SK-N-MC (cell line): ENCODE results near the gene FRMD4A.

Source experiments
- DNase-seq: peaks from one replicate; pipeline ENCODE4 v3.0.0-alpha.2; 2011; ENCODE audit warnings: low read depth, low spot score
- H3K27ac ChIP-seq: fragments of 200-600 bp; sonication (generic); 2 replicates; pipeline ENCODE4 v1.5.1; 2016; ENCODE audit warnings: mixed run types
- H3K36me3 ChIP-seq: fragments of 200-600 bp; sonication (generic); 2 replicates; pipeline ENCODE4 v1.6.1; 2017; ENCODE audit warnings: antibody characterized with exemption, low read length, mixed read lengths; ENCODE audit not compliant: insufficient read depth
- H3K4me3 ChIP-seq: fragments of 200-600 bp; sonication (generic); 2 replicates; pipeline ENCODE4 v1.5.1; 2016
- H3K9ac ChIP-seq: fragments of 200-600 bp; sonication (generic); 2 replicates; pipeline ENCODE4 v1.8.0; 2017; ENCODE audit warnings: mixed run types, mixed read lengths; ENCODE audit not compliant: insufficient read length
- H3K9me3 ChIP-seq: fragments of 200-600 bp; sonication (generic); 2 replicates; pipeline ENCODE4 v1.6.1; 2017; ENCODE audit warnings: low read depth, mild to moderate bottlenecking, antibody characterized with exemption, low read length, moderate library complexity, mixed read lengths
- EZH2 ChIP-seq: fragments of 200-600 bp; sonication (generic); IDR thresholded peaks from one replicate; pipeline ENCODE4 v1.6.1; 2017; ENCODE audit warnings: antibody characterized with exemption
- FOXP2 ChIP-seq: optimal IDR thresholded peaks from 2 replicates; pipeline ENCODE3; 2011; ENCODE audit warnings: mild to moderate bottlenecking, moderate library complexity; ENCODE audit not compliant: insufficient read depth; ENCODE audit errors: extremely low read length, control extremely low read depth
- POLR2AphosphoS5 ChIP-seq: IDR thresholded peaks from 2 replicates; pipeline ENCODE4 v1.6.1; 2012; ENCODE audit warnings: mild to moderate bottlenecking, low read depth, low read length, borderline replicate concordance

Gene FRMD4A

DNA sequence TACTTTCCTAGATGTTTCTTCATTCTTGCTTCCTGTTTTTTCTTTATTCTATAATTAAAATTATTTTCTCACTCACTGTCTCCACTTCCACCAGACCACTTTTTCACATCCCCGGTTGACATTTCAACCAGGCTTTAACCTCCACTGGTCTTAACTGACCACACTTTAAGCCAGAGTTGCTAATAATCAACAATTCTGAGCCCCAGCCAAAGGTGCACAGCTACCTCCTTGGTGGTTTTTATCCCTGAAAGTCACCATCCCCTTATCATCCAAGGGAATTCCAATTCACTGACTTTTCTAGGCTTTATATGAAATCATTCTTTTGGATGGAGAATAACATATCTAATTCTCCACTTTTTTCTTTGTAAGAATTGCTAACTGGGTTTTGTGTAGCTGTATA lies 138.9 kb downstream of the FRMD4A start:
- Histone ChIP-seq H3K4me3 (no peak overlapping the region), H3K27ac (no peak overlapping the region), H3K9ac (no peak overlapping the region), H3K9me3 (no peaks in the 10 kb centered on the region), H3K36me3 (no peaks in the 10 kb centered on the region)
- TF ChIP-seq FOXP2 (no peak), EZH2 (no peak), POLR2AphosphoS5 (no peak)
- DNase-seq = no peak

DNA sequence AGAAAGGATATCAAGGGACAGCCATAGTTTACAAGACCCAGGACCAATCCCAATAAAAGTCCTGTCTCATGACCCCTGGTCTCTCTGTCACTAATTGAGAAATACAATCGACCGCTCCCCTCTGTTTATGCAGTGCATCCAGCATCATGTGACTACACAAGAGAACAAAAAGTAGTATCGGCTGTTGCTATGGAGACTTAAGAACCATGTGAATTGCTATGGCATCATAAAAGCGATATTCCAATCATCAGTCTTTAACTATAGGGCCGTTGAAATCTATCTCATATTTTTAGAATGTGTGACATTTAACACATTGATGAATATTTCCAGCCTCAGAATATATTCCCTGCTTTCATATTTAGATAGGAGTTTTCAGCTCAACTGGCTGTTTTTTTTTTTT lies 139.3 kb downstream of the FRMD4A start:
- DNase-seq = no peak
- TF ChIP-seq FOXP2 (no peak), EZH2 (no peak), POLR2AphosphoS5 (no peak)
- H3K36me3 ChIP-seq = no peaks in the 10 kb centered on the region
- H3K27ac ChIP-seq = no peak overlapping the region
- H3K9ac ChIP-seq = no peak overlapping the region
- H3K4me3 ChIP-seq = no peak overlapping the region
- no peaks in the 10 kb centered on the region for H3K9me3 ChIP-seq

DNA sequence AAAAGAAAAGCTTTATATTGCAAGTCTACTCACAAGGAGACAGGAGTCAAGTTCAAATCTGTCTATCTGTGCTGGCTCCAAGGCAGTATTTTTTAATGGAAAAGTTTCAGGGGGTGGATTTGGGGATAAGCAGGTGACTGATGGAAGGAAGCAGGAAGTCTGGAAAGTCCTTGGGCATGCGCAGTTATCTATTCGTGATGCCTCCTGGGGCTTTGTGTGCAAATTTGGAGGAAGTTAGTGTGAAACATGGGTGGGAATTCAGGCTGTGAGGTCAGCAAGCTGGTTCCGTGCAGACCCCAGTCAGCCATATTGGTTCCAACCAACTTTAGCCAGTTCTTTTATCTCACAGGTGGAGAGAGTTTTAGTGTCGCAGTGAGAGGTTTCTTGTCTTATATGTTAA lies 140.0 kb downstream of the FRMD4A start:
- Histone ChIP-seq H3K9me3 (no peaks in the 10 kb centered on the region), H3K4me3 (no peak overlapping the region), H3K27ac (no peak overlapping the region), H3K9ac (no peak overlapping the region), H3K36me3 (no peaks in the 10 kb centered on the region)
- no peak for DNase-seq
- TF ChIP-seq POLR2AphosphoS5 (no peak), FOXP2 (no peak), EZH2 (no peak)

DNA sequence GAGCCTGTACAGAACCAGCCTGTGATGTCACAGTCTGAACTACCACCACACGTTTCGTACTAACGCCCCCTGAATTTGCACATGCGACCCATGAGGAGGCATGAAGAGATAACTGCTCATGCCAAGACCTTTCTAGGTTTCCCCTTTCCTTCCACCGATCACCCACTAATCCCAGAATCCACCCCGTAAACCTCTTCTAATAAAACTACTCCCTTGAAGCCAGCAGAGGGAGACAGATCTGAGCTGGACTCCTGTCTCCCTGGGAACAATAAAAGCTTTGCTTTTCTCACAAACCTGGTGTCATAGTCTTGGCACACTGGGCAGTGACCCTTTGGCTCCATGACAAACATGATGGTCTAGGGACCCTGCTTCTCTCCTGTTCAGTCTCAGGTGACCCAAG lies 144.5 kb downstream of the FRMD4A start:
- Histone ChIP-seq H3K4me3 (no peak overlapping the region), H3K27ac (no peak overlapping the region), H3K36me3 (no peaks in the 10 kb centered on the region), H3K9me3 (no peaks in the 10 kb centered on the region), H3K9ac (no peak overlapping the region)
- no peak for DNase-seq
- no peak for TF ChIP-seq FOXP2
- no peak for TF ChIP-seq EZH2
- no peak for TF ChIP-seq POLR2AphosphoS5

DNA sequence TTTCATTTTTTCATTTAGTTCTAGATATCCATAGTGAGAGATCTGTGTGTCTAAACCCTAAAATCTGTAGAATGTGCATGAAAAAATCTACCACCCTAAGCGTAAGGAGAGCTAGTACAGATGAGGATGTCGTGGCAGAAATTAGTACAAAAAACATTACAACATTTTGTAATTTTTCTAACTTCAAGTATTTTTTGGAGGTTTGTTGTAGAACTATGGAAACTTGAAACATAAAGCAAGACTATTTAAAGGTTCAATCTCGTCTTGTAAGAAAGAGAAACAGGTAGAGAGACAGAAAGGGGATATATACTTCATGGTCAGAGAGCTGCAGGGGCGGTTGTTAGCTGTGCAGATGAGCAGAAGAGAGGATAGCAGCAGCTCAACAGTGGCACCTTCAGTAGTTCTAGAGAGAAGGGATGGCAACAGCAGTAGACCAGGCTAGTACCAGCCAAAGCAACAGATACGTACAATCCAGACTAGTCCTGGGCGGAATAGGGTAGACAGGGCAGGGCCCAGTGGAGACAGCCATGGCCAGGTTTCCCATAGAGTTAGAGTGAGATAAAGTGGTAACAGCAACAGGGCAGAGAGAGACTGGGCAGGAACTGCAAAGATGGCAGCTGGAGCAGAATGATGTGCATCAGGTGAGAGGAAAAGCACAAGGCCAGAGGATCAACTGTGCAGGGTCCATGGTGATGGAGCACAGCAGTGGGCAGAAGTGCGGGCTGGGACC lies 145.2 kb downstream of the FRMD4A start:
- no peak for DNase-seq
- no peaks in the 10 kb centered on the region for H3K36me3 ChIP-seq
- TF ChIP-seq EZH2 = no peak
- TF ChIP-seq POLR2AphosphoS5 = peak; percentile 70
- TF ChIP-seq FOXP2 = no peak
- H3K9me3 ChIP-seq = no peaks in the 10 kb centered on the region
- H3K9ac ChIP-seq = no peak overlapping the region
- H3K27ac ChIP-seq = peak overlapping the region; percentile 57; the same call in 1 of the 2 replicates
- H3K4me3 ChIP-seq = no peak overlapping the region

DNA sequence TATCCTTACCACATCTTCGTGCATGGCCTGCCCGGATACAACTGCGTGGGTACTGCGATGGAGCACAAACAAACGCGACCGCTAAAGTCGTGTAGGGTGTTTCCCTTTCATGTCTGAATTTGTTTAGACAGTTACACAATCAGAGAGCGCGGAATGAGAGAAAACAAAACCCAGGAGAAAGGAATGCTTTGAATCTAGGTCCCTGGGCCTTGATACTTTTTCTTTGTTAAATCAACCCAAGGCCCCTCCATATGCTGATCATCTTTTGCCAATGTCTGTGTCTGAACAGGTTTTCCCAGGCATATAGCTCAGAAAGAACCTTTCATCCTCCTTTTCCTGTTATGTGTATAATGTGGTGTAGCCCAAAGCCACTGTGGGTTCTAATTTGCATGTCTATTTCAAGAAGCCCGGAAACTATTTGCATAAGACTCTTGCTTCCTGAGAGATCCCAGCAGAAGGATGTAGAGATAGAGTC lies 145.8 kb downstream of the FRMD4A start:
- no peak for TF ChIP-seq EZH2
- no peak for TF ChIP-seq FOXP2
- TF ChIP-seq POLR2AphosphoS5 = no peak
- Histone ChIP-seq H3K4me3 (peak overlapping the region; percentile 30; the same call in 1 of the 2 replicates), H3K36me3 (no peaks in the 10 kb centered on the region), H3K27ac (peak overlapping the region; percentile 57; the same call in 1 of the 2 replicates), H3K9me3 (no peaks in the 10 kb centered on the region), H3K9ac (no peak overlapping the region)
- peak; percentile 58 for DNase-seq

DNA sequence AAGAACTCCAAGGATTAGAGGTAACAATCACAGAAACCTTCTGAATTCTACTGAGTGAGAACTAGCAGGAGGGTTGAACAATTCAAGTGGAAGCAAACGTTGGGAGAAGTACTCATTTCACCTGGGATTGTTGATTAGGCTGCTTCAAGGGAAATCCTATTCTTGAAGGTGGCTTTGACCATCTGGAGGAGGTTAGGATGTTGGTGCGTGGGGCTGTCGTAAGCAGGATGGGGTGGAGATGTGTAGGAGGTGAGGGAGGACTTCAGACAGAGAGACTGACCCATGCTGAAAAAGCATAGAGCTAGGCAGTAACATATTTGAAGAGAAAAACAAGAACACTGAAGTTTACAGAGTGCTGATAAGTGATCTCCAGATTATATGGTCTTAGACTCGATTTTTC lies 147.9 kb downstream of the FRMD4A start:
- TF ChIP-seq POLR2AphosphoS5 = no peak
- no peak for TF ChIP-seq FOXP2
- TF ChIP-seq EZH2 = no peak
- no peak overlapping the region for H3K4me3 ChIP-seq
- H3K27ac ChIP-seq = no peak overlapping the region
- no peaks in the 10 kb centered on the region for H3K36me3 ChIP-seq
- no peak overlapping the region for H3K9ac ChIP-seq
- no peak for DNase-seq
- H3K9me3 ChIP-seq = no peaks in the 10 kb centered on the region

DNA sequence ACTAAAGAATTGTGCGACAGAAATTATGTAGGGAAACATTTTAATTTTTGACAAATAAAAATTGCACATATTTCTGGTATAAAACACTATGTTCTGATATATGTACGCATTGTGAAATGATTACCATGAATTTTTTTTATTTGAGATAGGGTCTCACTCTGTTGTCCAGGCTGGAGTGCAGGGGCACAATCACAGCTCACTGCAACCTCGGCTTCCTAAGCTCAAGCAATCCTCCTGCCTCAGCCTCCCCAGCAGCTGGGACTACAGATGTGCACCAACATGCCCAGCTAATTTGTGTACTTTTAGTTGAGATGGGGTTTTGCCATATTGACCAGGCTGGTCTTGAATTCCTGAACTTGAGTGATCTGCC lies 149.2 kb downstream of the FRMD4A start:
- DNase-seq = no peak
- H3K4me3 ChIP-seq = no peak overlapping the region
- H3K9ac ChIP-seq = no peak overlapping the region
- H3K27ac ChIP-seq = no peak overlapping the region
- no peaks in the 10 kb centered on the region for H3K36me3 ChIP-seq
- TF ChIP-seq POLR2AphosphoS5 (no peak), FOXP2 (no peak), EZH2 (no peak)
- H3K9me3 ChIP-seq = no peaks in the 10 kb centered on the region
